ENCODE results near the gene OR1F1. TPM values are rescaled to one million over a fixed set of nuclear protein-coding genes. Genes with fewer than 3 reads are reported as not detected.
A peak's percentile ranks its signal among the peaks of the same experiment; 100 is the strongest.

OR1F1 gene
- total RNA-seq, 1 donor, result 0.43 TPM

DNA sequence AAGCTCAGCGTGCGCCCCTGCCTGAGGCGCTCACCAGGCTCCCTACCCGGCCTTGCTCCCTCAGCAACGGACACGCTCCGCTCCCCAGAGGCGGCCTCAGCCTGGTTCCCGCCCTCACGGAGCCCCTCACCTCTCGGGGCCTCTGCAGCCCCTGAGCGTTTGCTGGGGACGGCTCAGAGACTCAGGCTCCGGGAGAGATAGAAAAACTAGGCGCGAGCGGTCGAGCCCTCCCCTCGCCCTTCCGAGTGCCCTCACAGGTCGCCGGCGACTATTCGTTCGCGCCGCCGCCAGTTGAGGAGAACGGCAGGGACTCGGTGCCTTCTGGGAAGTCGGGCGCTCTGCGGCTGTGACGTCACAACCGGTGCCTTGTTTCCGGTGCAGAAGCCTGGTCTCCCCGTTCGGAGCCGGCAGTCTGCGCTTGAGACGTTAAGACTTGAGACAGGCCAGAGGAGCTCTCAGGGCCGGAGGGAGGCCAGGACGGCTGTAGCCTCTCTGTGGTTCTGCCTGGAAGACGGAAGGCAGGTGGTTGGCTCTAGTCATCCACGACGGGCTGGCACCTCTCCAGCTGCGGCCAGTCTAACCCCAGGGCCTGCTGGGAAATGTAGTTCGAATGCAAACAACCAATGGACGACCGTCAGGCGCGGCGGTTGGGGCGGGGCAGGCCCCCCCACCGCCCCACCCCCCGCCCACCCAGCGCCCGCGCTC is 47.0 kb downstream of the OR1F1 start, which contains the start of gene ZNF200:
TSS of gene ZNF200 (minus strand) at position 302 of the 705 bp plus-strand sequence. CDS start 1,403 bp downstream, outside the sequence.
- DNase-seq (ENCODE audit: low read depth), result peak; percentile 97
- TF ChIP-seq, protein P1, sequence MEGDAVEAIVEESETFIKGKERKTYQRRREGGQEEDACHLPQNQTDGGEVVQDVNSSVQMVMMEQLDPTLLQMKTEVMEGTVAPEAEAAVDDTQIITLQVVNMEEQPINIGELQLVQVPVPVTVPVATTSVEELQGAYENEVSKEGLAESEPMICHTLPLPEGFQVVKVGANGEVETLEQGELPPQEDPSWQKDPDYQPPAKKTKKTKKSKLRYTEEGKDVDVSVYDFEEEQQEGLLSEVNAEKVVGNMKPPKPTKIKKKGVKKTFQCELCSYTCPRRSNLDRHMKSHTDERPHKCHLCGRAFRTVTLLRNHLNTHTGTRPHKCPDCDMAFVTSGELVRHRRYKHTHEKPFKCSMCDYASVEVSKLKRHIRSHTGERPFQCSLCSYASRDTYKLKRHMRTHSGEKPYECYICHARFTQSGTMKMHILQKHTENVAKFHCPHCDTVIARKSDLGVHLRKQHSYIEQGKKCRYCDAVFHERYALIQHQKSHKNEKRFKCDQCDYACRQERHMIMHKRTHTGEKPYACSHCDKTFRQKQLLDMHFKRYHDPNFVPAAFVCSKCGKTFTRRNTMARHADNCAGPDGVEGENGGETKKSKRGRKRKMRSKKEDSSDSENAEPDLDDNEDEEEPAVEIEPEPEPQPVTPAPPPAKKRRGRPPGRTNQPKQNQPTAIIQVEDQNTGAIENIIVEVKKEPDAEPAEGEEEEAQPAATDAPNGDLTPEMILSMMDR (IDR thresholded peaks at IDR 0.05; ENCODE audit: insufficient read depth, low read depth, low read length), result no peak

GRCh38 chr16:3235856-3236669 is 48.1 kb downstream of the OR1F1 start:
- DNase-seq (ENCODE audit: low read depth), result peak; percentile 74
- H3K4me3 ChIP-seq (ENCODE audit: low read depth, low read length), result peak overlapping the region; percentile 27
- TF ChIP-seq, protein P1 (IDR thresholded peaks at IDR 0.05; ENCODE audit: insufficient read depth, low read depth, low read length), result no peak

More for the DNA sequence above, 47.0 kb downstream of the OR1F1 start, which contains the start of gene ZNF200:
- H3K4me3 ChIP-seq (ENCODE audit: low read depth, low read length), result peak within 1 kb of the TSS; percentile 99

- no peak overlapping the region for H3K4me3 ChIP-seq (ENCODE audit: low read depth, low read length)
- TF ChIP-seq, protein P1 (IDR thresholded peaks at IDR 0.05; ENCODE audit: insufficient read depth, low read depth, low read length), result no peak
- no peak for DNase-seq (ENCODE audit: low read depth)
Measured at GRCh38 chr16:3241761-3242160, 53.8 kb downstream of the OR1F1 start.

DNA sequence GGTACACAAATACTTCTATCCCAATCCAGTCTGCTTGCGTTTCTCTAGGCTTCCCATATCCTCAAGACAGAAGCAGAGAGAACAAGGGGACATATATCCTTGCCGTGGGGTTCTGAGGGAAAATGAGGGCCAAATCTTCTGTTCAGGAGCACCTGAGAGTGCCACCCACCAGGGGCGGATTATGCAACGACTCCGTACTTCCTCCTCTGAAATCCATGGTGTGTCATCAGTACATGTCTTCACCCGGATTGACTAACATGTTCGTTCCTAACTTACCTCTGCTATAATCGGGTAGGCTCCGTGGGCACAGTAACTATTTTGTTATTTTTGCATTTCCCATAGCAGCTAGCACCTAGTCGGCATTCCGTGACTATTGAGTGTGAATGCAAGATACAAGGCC is 54.7 kb downstream of the OR1F1 start:
- TF ChIP-seq, protein P1 (IDR thresholded peaks at IDR 0.05; ENCODE audit: insufficient read depth, low read depth, low read length), result no peak
- DNase-seq (ENCODE audit: low read depth), result no peak

DNA sequence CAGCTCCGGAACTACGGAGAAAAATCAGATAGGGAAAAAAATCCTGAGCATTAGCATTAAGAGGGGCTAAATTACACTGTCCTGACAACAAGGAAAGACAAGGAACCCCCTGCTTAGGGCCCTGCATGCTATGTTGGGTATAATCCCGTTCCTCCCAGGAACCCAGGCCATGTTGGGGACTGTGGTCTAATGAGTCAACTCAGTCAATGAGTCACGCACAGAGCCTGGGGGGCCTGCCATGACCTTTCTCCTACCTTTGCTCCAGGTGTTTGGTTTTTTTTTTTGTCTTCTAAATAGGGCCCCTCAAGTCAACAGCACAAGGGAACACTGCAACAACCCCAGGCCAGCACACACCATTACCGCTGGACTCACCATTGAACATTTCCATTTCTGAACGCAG is 55.9 kb downstream of the OR1F1 start:
- TF ChIP-seq, protein P1 (IDR thresholded peaks at IDR 0.05; ENCODE audit: insufficient read depth, low read depth, low read length), result no peak
- H3K4me3 ChIP-seq (ENCODE audit: low read depth, low read length), result no peak overlapping the region
- DNase-seq (ENCODE audit: low read depth), result no peak

More for the DNA sequence above, 54.7 kb downstream of the OR1F1 start:
- no peak overlapping the region for H3K4me3 ChIP-seq (ENCODE audit: low read depth, low read length)

DNA sequence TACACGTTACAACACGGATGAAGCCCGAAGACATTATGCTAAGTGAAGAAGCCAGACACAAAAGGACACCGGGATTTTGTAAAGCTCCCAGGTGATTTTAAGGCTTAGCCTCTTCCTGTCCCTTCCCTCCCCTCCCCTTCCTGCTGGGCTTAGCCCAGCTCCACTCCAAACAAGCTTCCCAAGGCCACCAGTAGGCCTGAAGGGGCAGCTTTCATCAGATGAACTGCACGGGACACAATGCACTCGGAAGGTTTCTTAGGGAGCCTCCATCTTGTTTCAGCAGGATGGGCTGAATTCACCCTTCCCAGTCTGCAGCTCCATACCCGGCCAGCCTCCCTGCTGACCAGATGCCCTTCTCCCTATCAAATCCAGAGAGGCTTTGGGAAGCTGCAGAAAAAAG is 58.0 kb downstream of the OR1F1 start:
- no peak for DNase-seq (ENCODE audit: low read depth)
- H3K4me3 ChIP-seq (ENCODE audit: low read depth, low read length), result no peak overlapping the region
- TF ChIP-seq, protein P1 (IDR thresholded peaks at IDR 0.05; ENCODE audit: insufficient read depth, low read depth, low read length), result no peak
